ENCODE results near the gene PDE6H. TPM values are rescaled to one million over a fixed set of nuclear protein-coding genes. Genes with fewer than 3 reads are reported as not detected.

Gene PDE6H
- total and polyA plus RNA-seq, 2 of the 8 experiments (the other 6 are each of a cell fraction or from before 2014, with no cell fraction given), result not detected

GRCh38 chr12:14959463-14959862 lies 13.4 kb upstream of the PDE6H start:
- Histone ChIP-seq H3K27ac (ENCODE audit: low read depth, low read length) (no peak overlapping the region), H2BK5ac (ENCODE audit: low read depth, low read length) (no peak overlapping the region), H3K4me2 (ENCODE audit: insufficient read depth in 1 of 2, low read depth in 2 of 2, low read length in 2 of 2) (no peak overlapping the region), H3K4me1 (replicated peaks in 1 of 4; ENCODE audit: control insufficient read depth in 3 of 4, insufficient read depth in 4 of 4, low read length in 3 of 4) (no peaks in the 10 kb centered on the region), H3K27me3 (replicated peaks in 1 of 4; ENCODE audit: control insufficient read depth in 3 of 4, extremely low read depth in 1 of 4, insufficient read depth in 3 of 4, low read length in 3 of 4) (no peaks in the 10 kb centered on the region), H4K20me1 (replicated peaks in 1 of 2; ENCODE audit: control insufficient read depth in 1 of 2, insufficient read depth in 2 of 2, low read length in 2 of 2) (no peaks in the 10 kb centered on the region), H2BK20ac (ENCODE audit: low read length) (no peak overlapping the region), H2AFZ (ENCODE audit: low read length) (no peak overlapping the region), H3K36me3 (ENCODE audit: control insufficient read depth in 2 of 4, insufficient read depth in 4 of 4, low read length in 3 of 4) (no peaks in the 10 kb centered on the region), H2BK120ac (replicated peaks; ENCODE audit: low read depth, low read length) (no peak overlapping the region), H3K18ac (ENCODE audit: extremely low read depth, low read length) (no peak overlapping the region), H3K56ac (replicated peaks; ENCODE audit: insufficient read length, low read depth, low read length) (no peak overlapping the region), H3K4me3 (ENCODE audit: extremely low read depth in 1 of 4, insufficient read depth in 2 of 4, low read depth in 3 of 4, low read length in 4 of 4) (no peak overlapping the region), H3K9me3 (ENCODE audit: insufficient read depth in 2 of 2, low read depth in 1 of 2, low read length in 1 of 2) (no peaks in the 10 kb centered on the region), H2AK5ac (ENCODE audit: low read depth, low read length) (no peak overlapping the region), H3K4ac (replicated peaks; ENCODE audit: insufficient read length, low read depth, low read length) (no peak overlapping the region), H4K8ac (ENCODE audit: extremely low read depth, insufficient read depth, low read length) (no peak overlapping the region), H2BK12ac (ENCODE audit: low read depth, low read length) (no peak overlapping the region), H3K9ac (replicated peaks in 1 of 4; ENCODE audit: extremely low read depth in 1 of 4, low read depth in 3 of 4, low read length in 3 of 4) (no peak overlapping the region), H3K79me2 (ENCODE audit: control insufficient read depth in 1 of 2, insufficient read depth in 2 of 2, low read length in 2 of 2) (no peaks in the 10 kb centered on the region), H4K5ac (ENCODE audit: insufficient read length, low read depth, low read length) (no peak overlapping the region), H3K79me1 (ENCODE audit: low read depth, low read length) (no peaks in the 10 kb centered on the region), H3K14ac (ENCODE audit: insufficient read length) (no peak overlapping the region), H3K23ac (ENCODE audit: insufficient read length) (no peak overlapping the region), H2BK15ac (ENCODE audit: low read length) (no peak overlapping the region), H4K91ac (replicated peaks; ENCODE audit: insufficient read length, low read length) (no peak overlapping the region), H3K23me2 (ENCODE audit: low read depth, low read length) (no peaks in the 10 kb centered on the region)
- 77% methylated on average over 3 of the region's 3 CpGs; no CpG with 5 or more reads in 1 of the 2 experiments for WGBS, 2 experiments (ENCODE audit: extremely low coverage in 1 of 2, insufficient coverage in 1 of 2, insufficient read length in 1 of 2, insufficient replicate concordance in 2 of 2, low coverage in 1 of 2, low lambda C conversion rate in 2 of 2, missing lambda C conversion rate in 1 of 2)
- ChIA-PET CTCF (ENCODE audit: partially characterized antibody) (interaction anchor here (0.8 to 3.7 kb wide), 3 partner anchors 9 to 23 kb away, joined by 3 to 9 read pairs (median 3); partner anchors contain the start of gene ERP27), POLR2A (ENCODE audit: partially characterized antibody) (no interaction called here)
- no peak for DNase-seq (ENCODE audit: low read depth in 1 of 2, low spot score in 2 of 2)
- FAIRE-seq, result no peak
- TF ChIP-seq CBX5 (IDR thresholded peaks at IDR 0.05; ENCODE audit: low read depth, low read length), result no peak
- no peak for TF ChIP-seq CHD1 (IDR thresholded peaks at IDR 0.05; ENCODE audit: low read depth, low read length)
- no peak for TF ChIP-seq YY1 (IDR thresholded peaks at IDR 0.05; ENCODE audit: low read depth, low read length)
- TF ChIP-seq RAD21 (IDR thresholded peaks at IDR 0.05 in 1 of 2, conservative IDR thresholded peaks at IDR 0.05 in 1 of 2; ENCODE audit: low read depth in 2 of 2, low read length in 2 of 2), result no peak
- no peak for TF ChIP-seq EZH2 (IDR thresholded peaks at IDR 0.05; ENCODE audit: low read depth, low read length, severe bottlenecking)
- TF ChIP-seq ZNF274 (IDR thresholded peaks at IDR 0.05; ENCODE audit: borderline replicate concordance, extremely low read depth, low read length), result no peak
- no peak for TF ChIP-seq MAFK (IDR thresholded peaks at IDR 0.05; ENCODE audit: low read depth, low read length)

Measured in H1 (cell line).